Progenitor cell of endocrine pancreas (in vitro differentiated cells): Measurements from ENCODE around the gene MYH14. TPM values are rescaled to one million over a fixed set of nuclear protein-coding genes. Genes with fewer than 3 reads are reported as not detected.

ENCODE experiments used
- DNase-seq: peaks from one replicate; pipeline ENCODE4 v3.0.0; 2021; ENCODE audit warnings: low spot score; ENCODE audit not compliant: unreplicated experiment
- H3K27ac Mint-ChIP-seq: 2 replicates; pipeline ENCODE4 v1.8.0; 2021; ENCODE audit warnings: mild to moderate bottlenecking, moderate library complexity, mixed read lengths
- H3K27me3 Mint-ChIP-seq: 2 replicates; pipeline ENCODE4 v1.8.0; 2021; ENCODE audit warnings: mixed read lengths
- H3K36me3 Mint-ChIP-seq: 2 replicates; pipeline ENCODE4 v1.8.0; 2022; ENCODE audit warnings: mixed read lengths; ENCODE audit not compliant: insufficient read depth
- H3K4me1 Mint-ChIP-seq: 2 replicates; pipeline ENCODE4 v1.8.0; 2021; ENCODE audit warnings: low read depth, mixed read lengths
- H3K4me3 Mint-ChIP-seq: 2 replicates; pipeline ENCODE4 v1.8.0; 2021; ENCODE audit warnings: low read depth, mild to moderate bottlenecking, moderate library complexity, mixed read lengths
- H3K9me3 Mint-ChIP-seq: 2 replicates; pipeline ENCODE4 v1.8.0; 2021; ENCODE audit warnings: low read depth, mixed read lengths
- CTCF ChIP-seq: fragments of 200-600 bp; sonication (generic); IDR thresholded peaks from one replicate; pipeline ENCODE4 v1.5.0; 2021; ENCODE audit warnings: antibody characterized with exemption, mild to moderate bottlenecking; ENCODE audit not compliant: unreplicated experiment
- total RNA-seq: library from RNA; stranded (reverse); gene quantifications from 2 replicates; pipeline ENCODE4 v1.2.1, GENCODE V29; 2021

Gene MYH14
- total RNA-seq, 1 donor from 2014 or later = 65.9 TPM

- Mint-ChIP-seq H3K27ac (no peak overlapping the region), H3K4me1 (peaks cover 6% of the 10 kb centered on the region), H3K9me3 (no peaks in the 10 kb centered on the region), H3K4me3 (no peak overlapping the region), H3K36me3 (peaks cover 22% of the 10 kb centered on the region), H3K27me3 (no peaks in the 10 kb centered on the region)
- no peak for TF ChIP-seq CTCF
- no peak for DNase-seq
These were observed 7.0 kb downstream of the MYH14 start for GRCh38 chr19:50210425-50210824.

GRCh38 chr19:50213925-50214324 lies 10.5 kb downstream of the MYH14 start:
- no peak overlapping the region for H3K4me3 Mint-ChIP-seq
- H3K27ac Mint-ChIP-seq = peak overlapping the region; percentile 71
- peaks cover 6% of the 10 kb centered on the region for H3K4me1 Mint-ChIP-seq
- no peak for DNase-seq
- no peak for TF ChIP-seq CTCF
- H3K27me3 Mint-ChIP-seq = no peaks in the 10 kb centered on the region
- no peaks in the 10 kb centered on the region for H3K9me3 Mint-ChIP-seq
- peaks cover 25% of the 10 kb centered on the region for H3K36me3 Mint-ChIP-seq

- H3K4me1 Mint-ChIP-seq = peaks cover 6% of the 10 kb centered on the region
- no peak overlapping the region for H3K4me3 Mint-ChIP-seq
- peak; percentile 64 for DNase-seq
- H3K27ac Mint-ChIP-seq = peak overlapping the region; percentile 93
- H3K9me3 Mint-ChIP-seq = no peaks in the 10 kb centered on the region
- no peak for TF ChIP-seq CTCF
- H3K36me3 Mint-ChIP-seq = peaks cover 25% of the 10 kb centered on the region
- no peaks in the 10 kb centered on the region for H3K27me3 Mint-ChIP-seq
These were observed 11.5 kb downstream of the MYH14 start for GRCh38 chr19:50214699-50215543.

- DNase-seq = no peak
- Mint-ChIP-seq H3K36me3 (peaks cover 24% of the 10 kb centered on the region), H3K4me1 (peaks cover 6% of the 10 kb centered on the region), H3K4me3 (no peak overlapping the region), H3K27ac (peak overlapping the region; percentile 93), H3K27me3 (no peaks in the 10 kb centered on the region), H3K9me3 (no peaks in the 10 kb centered on the region)
- no peak for TF ChIP-seq CTCF
These were observed 12.4 kb downstream of the MYH14 start for GRCh38 chr19:50215820-50216219.

GRCh38 chr19:50221087-50221486 lies 17.7 kb downstream of the MYH14 start:
- no peaks in the 10 kb centered on the region for H3K9me3 Mint-ChIP-seq
- no peak for DNase-seq
- no peak overlapping the region for H3K27ac Mint-ChIP-seq
- H3K4me3 Mint-ChIP-seq = no peak overlapping the region
- H3K27me3 Mint-ChIP-seq = no peaks in the 10 kb centered on the region
- no peaks in the 10 kb centered on the region for H3K4me1 Mint-ChIP-seq
- TF ChIP-seq CTCF = no peak
- H3K36me3 Mint-ChIP-seq = peaks cover 30% of the 10 kb centered on the region
